22Rv1 (cell line): Measurements from ENCODE around the gene CD74.

Experiments used
- H3K27ac ChIP-seq: fragments of 450-650 bp; 2 replicates; pipeline ENCODE4 v1.5.1; 2017
- ZFX ChIP-seq: fragments of 450-650 bp; IDR thresholded peaks from 2 replicates; pipeline ENCODE4 v1.6.1; 2017; ENCODE audit warnings: antibody characterized with exemption, borderline replicate concordance
- TF ChIP-seq, protein P1 (sequence below): fragments of 450-650 bp; IDR thresholded peaks from 2 replicates; pipeline ENCODE4 v1.5.1; 2017; ENCODE audit warnings: mild to moderate bottlenecking

Gene CD74

DNA sequence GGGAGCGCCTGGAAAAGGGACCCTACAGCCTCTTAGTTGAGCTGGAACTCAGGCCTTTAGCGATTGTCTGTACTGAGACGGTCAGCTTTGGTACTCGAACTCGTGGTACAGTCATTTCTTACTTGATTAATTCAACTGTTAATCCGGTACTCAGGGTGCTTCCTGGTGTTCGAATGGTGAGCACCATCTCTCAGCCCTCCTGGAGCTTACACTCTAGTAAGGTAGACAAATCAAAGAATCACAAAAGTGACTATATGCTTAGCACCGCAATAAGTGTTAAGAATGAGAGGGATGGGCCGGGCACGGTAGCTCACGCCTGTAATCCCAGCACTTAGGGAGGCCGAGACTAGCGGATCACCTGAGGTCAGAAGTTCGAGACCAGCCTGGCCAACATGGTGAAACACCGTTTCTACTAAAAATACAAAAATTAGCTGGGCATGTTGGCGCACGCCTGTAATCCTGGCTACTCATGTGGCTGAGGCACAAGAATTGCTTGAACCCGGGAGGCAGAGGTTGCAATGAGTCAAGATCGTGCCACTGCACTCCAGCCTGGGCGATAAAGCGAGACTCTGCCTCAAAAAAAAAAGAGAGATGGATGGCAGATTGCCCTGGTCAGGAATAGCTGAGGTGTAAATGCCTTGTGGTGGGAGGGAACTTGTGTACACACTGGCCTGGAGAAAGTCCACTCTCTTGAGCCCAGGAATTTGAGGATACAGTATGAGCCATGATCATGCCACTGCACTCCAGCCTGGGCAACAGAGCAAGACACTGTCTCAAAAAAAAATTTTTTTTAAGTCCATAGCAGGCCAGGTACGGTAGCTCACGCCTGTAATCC lies 54.2 kb downstream of the CD74 start:
- peak overlapping the region; percentile 75 for H3K27ac ChIP-seq
- TF ChIP-seq, protein P1, sequence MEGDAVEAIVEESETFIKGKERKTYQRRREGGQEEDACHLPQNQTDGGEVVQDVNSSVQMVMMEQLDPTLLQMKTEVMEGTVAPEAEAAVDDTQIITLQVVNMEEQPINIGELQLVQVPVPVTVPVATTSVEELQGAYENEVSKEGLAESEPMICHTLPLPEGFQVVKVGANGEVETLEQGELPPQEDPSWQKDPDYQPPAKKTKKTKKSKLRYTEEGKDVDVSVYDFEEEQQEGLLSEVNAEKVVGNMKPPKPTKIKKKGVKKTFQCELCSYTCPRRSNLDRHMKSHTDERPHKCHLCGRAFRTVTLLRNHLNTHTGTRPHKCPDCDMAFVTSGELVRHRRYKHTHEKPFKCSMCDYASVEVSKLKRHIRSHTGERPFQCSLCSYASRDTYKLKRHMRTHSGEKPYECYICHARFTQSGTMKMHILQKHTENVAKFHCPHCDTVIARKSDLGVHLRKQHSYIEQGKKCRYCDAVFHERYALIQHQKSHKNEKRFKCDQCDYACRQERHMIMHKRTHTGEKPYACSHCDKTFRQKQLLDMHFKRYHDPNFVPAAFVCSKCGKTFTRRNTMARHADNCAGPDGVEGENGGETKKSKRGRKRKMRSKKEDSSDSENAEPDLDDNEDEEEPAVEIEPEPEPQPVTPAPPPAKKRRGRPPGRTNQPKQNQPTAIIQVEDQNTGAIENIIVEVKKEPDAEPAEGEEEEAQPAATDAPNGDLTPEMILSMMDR: no peak
- no peak for TF ChIP-seq ZFX

DNA sequence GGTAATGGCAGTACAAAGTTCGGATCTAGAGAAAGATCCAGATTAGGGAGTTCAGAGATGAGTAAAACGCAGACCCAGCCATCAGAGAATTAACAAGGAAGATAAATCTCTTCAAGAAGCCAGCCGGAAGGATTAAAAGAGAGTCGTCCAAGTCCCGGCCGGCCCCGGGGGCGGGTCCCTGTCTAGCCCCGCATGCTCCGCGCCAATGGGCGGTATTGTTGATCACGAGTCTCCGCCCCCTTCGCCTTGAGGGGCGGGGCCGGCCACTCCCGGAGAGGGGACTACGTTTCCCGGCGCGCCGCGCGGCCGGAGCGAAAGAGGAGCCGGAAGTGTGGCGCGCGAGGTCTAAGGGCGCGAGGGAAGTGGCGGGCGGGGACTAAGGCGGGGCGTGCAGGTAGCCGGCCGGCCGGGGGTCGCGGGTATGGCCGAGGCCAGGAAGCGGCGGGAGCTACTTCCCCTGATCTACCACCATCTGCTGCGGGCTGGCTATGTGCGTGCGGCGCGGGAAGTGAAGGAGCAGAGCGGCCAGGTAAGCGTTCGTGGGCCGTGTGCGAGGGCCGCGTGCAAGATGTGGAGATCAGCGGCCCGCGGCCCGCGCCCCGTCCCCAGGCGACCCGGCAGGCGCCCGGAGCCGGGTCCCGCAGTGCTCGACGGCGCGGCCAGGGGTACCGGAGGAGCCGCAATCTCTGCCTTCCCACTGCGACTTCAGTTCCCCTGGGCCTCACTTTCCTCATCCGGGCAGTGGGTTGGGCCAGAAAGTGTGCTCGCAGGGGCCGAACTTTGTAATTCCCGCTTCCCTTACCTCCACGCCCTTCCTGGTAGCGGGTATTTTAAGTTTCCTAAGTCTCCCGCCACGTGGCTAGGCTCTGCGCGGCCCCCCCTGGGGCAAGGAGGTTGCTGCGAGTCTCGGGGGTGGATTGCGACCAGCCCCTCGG lies 55.1 kb downstream of the CD74 start, which contains the start of gene TCOF1:
Gene TCOF1, plus strand, starts transcription at position 372 of the 935 bp plus-strand sequence. Its CDS starts 50 bp downstream, at position 422.
- peak within 1 kb of the TSS; percentile 75 for H3K27ac ChIP-seq
- TF ChIP-seq ZFX: no peak
- TF ChIP-seq, protein P1: no peak

DNA sequence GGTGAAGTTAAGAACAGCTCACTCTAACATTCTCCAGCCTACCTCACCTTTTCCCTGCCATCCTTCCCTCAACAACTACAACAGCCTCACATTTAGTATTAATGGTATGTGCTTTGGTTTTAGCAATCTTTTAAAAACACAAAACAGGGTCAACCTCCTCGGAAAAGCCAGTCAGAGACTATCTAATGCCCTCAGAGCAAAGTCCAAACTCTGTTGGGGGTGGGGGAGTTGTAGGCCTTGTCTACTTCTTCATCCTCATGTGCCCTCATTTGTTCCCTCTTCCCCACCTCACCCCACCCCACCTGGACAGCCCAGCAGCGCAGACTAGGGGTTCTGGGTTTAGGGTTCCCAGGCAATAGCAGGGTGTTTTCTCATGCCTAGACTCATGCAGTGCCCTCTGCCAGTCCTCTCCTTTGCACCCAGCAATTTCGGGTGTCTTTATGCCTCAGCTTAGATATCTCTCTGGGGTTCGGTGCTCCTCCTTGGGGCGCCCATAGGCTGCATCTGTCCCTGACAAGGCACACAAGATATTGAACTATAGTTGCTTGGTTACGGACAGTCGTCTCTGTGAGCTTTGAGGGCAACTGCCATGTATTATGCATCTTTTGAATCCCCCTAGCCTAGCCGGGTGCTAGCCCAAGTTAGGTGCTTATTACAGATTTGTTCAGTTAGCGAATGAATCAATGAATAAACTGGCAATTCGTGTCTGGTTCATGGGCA lies 56.0 kb downstream of the CD74 start:
- TF ChIP-seq ZFX: no peak
- TF ChIP-seq, protein P1: no peak
- H3K27ac ChIP-seq: peak overlapping the region; percentile 75

DNA sequence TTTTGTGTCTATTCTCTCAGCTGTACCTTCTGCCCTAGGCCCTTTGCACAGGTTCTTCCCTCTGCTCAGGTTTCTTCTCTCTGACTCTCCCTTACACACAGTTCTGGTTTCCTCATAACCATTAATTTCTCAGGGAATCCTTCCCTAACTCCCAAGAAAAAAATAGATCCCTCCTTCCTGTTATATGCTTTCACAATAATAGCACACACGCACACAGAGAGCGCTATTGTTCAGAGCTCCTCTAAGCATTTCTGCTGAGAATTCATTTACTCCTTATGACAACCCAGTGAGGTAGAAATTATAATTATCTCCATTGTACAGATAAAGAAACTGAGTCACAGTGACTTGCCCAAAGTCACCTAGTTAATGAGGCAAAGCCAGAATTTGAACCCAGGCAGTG lies 56.9 kb downstream of the CD74 start:
- H3K27ac ChIP-seq: no peak overlapping the region
- no peak for TF ChIP-seq ZFX
- TF ChIP-seq, protein P1: no peak

DNA sequence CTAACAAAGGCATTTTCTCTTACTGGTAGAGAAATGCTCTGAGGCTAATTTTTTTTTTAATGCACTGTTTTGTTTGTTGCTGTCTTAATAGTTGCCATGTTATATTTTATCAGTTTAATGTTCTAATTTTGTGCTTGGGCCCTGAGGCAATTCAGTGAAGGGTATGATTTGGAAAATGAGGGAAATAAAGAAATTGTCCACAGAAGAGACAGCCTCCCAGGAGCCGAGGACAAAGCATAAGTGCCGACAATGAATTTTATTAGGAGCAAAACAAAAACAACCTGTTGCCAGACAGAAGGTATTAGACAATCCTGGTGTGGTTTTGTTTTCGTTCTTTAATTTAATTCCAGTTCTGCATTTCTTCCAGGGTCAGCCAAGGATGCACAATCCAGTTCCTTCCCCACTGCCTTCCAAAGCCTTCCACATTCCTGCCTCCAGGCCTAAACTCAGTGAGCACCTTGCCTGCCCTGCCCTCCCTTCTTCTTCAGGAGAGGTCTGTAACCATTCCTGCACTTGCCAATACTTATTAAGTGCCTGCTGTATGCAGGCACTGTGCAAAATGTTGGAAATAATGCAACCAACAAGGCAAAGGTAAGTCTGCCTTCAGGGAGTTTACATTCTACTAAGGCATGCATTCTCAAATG lies 59.6 kb downstream of the CD74 start:
- TF ChIP-seq, protein P1: no peak
- no peak for TF ChIP-seq ZFX
- no peak overlapping the region for H3K27ac ChIP-seq

DNA sequence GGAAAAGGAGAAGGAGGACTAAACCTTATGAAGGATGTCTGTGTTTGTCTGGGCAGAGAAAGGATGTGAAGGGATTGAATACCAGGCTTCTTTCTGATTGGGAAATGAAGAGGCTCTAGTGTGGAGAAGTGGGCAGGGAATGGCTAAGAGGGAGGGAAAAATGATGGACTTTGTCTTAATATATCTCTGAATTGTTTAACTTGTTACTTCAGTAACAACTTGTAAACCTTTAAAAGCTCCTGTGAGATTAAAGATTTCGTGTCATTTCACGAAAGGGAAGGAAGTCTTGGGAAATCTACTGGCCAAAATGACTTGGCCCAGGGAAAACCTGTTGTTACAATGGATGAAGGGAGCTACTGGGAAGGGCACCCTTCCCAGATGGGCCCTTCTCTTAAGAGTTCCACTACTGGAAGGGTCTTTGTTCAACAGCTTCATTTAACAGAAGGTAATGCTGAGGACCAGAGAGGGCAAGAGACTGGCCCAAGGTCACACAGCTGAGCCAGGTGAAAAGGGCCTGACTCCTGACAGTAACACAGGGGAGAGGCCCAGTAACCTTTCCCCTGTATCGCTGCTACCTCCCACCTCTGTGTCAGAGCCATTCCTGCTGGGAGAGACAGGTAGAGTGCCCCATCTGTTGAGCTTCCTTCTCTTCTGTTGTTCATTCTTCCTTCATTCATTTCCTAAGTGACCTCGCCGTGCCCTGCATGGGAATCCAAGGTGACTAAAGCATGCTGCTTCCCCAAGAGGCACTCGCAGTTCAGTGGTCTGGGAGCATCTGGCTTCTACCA lies 60.3 kb downstream of the CD74 start:
- H3K27ac ChIP-seq: no peak overlapping the region
- TF ChIP-seq, protein P1: no peak
- no peak for TF ChIP-seq ZFX
